ENCODE measurements around the gene CORO2B.

CORO2B gene

DNA sequence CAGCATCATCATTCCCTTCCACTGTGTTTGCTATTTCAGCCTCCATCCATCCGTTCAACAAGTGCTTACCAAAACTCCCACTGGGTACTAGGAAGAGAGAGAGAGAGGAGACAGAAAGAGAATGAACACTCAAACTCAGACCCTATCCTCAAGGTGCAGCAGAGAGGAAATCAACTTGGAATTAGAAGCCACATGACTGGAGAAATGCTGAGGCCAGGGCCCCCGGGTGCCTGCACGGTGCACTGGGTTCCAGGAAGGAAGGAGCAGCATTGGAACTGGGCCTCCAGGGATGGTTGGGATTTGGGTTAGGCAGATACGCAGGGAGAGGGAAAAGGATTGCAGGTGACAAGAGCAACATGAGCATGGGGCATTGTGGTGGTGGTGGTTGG is 30.0 kb downstream of the CORO2B start:
- Histone ChIP-seq H3K4me3 (replicated peaks; ENCODE audit: insufficient read depth, low read length) (no peak overlapping the region), H3K27ac (replicated peaks) (no peak overlapping the region), H3K27me3 (ENCODE audit: insufficient read depth, poor library complexity, severe bottlenecking) (peaks cover 3% of the 10 kb centered on the region)
- DNase-seq (ENCODE audit: low read depth in 1 of 2, low spot score in 1 of 2): no peak
- TF ChIP-seq CTCF (IDR thresholded peaks at IDR 0.05; ENCODE audit: insufficient read depth, low read length) (no peak), SPI1 (IDR thresholded peaks at IDR 0.05; ENCODE audit: borderline replicate concordance, low read depth) (no peak), POLR2AphosphoS5 (IDR thresholded peaks at IDR 0.05; ENCODE audit: low read depth) (no peak), GABPA (IDR thresholded peaks at IDR 0.05; ENCODE audit: low read depth) (no peak)
- TF ChIP-seq, protein P1, sequence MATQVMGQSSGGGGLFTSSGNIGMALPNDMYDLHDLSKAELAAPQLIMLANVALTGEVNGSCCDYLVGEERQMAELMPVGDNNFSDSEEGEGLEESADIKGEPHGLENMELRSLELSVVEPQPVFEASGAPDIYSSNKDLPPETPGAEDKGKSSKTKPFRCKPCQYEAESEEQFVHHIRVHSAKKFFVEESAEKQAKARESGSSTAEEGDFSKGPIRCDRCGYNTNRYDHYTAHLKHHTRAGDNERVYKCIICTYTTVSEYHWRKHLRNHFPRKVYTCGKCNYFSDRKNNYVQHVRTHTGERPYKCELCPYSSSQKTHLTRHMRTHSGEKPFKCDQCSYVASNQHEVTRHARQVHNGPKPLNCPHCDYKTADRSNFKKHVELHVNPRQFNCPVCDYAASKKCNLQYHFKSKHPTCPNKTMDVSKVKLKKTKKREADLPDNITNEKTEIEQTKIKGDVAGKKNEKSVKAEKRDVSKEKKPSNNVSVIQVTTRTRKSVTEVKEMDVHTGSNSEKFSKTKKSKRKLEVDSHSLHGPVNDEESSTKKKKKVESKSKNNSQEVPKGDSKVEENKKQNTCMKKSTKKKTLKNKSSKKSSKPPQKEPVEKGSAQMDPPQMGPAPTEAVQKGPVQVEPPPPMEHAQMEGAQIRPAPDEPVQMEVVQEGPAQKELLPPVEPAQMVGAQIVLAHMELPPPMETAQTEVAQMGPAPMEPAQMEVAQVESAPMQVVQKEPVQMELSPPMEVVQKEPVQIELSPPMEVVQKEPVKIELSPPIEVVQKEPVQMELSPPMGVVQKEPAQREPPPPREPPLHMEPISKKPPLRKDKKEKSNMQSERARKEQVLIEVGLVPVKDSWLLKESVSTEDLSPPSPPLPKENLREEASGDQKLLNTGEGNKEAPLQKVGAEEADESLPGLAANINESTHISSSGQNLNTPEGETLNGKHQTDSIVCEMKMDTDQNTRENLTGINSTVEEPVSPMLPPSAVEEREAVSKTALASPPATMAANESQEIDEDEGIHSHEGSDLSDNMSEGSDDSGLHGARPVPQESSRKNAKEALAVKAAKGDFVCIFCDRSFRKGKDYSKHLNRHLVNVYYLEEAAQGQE (IDR thresholded peaks at IDR 0.05; ENCODE audit: insufficient replicate concordance, low read depth): no peak

- H3K27me3 ChIP-seq (ENCODE audit: insufficient read depth, poor library complexity, severe bottlenecking): peaks cover 3% of the 10 kb centered on the region
- DNase-seq (ENCODE audit: low read depth in 1 of 2, low spot score in 1 of 2): no peak
- TF ChIP-seq, protein P1 (IDR thresholded peaks at IDR 0.05; ENCODE audit: insufficient replicate concordance, low read depth): no peak
- H3K27ac ChIP-seq (replicated peaks): no peak overlapping the region
- H3K4me3 ChIP-seq (replicated peaks; ENCODE audit: insufficient read depth, low read length): no peak overlapping the region
Measured at GRCh38 chr15:68609629-68610028, 30.8 kb downstream of the CORO2B start.

DNA sequence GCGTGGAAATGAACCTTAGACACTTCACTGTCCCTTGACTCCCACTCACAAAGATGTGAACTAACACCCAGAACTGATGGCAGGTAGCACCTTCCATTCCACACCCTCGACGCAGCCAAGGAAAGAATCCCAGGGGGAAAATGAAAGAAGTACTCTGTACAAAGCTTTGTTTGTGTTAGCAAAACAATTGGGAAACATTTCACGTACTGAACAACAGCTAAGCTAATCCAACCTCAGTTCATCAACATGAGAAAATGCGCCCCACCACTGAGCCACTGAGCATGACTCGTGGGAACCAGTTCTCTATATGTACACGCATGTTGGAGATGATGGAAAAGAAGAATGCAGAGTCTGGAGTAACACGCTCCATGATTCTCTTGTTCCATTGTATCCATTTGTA is 32.0 kb downstream of the CORO2B start:
- no peak overlapping the region for H3K27ac ChIP-seq (replicated peaks)
- no peak overlapping the region for H3K4me3 ChIP-seq (replicated peaks; ENCODE audit: insufficient read depth, low read length)
- TF ChIP-seq, protein P1 (IDR thresholded peaks at IDR 0.05; ENCODE audit: insufficient replicate concordance, low read depth): no peak
- TF ChIP-seq POLR2AphosphoS5 (IDR thresholded peaks at IDR 0.05; ENCODE audit: low read depth) (no peak), GABPA (IDR thresholded peaks at IDR 0.05; ENCODE audit: low read depth) (no peak), CTCF (IDR thresholded peaks at IDR 0.05; ENCODE audit: insufficient read depth, low read length) (no peak), SPI1 (IDR thresholded peaks at IDR 0.05; ENCODE audit: borderline replicate concordance, low read depth) (no peak)
- peaks cover 3% of the 10 kb centered on the region for H3K27me3 ChIP-seq (ENCODE audit: insufficient read depth, poor library complexity, severe bottlenecking)
- DNase-seq (ENCODE audit: low read depth in 1 of 2, low spot score in 1 of 2): no peak

GRCh38 chr15:68612503-68612902 is 33.7 kb downstream of the CORO2B start:
- DNase-seq (ENCODE audit: low read depth in 1 of 2, low spot score in 1 of 2): no peak
- TF ChIP-seq GABPA (IDR thresholded peaks at IDR 0.05; ENCODE audit: low read depth): no peak
- TF ChIP-seq CTCF (IDR thresholded peaks at IDR 0.05; ENCODE audit: insufficient read depth, low read length): no peak
- TF ChIP-seq, protein P1 (IDR thresholded peaks at IDR 0.05; ENCODE audit: insufficient replicate concordance, low read depth): no peak
- no peak for TF ChIP-seq SPI1 (IDR thresholded peaks at IDR 0.05; ENCODE audit: borderline replicate concordance, low read depth)
- no peak overlapping the region for H3K27ac ChIP-seq (replicated peaks)
- H3K4me3 ChIP-seq (replicated peaks; ENCODE audit: insufficient read depth, low read length): no peak overlapping the region
- peaks cover 3% of the 10 kb centered on the region for H3K27me3 ChIP-seq (ENCODE audit: insufficient read depth, poor library complexity, severe bottlenecking)
